Heart right ventricle (tissue), 16 donors: ENCODE data around the gene USP24. TPM values are rescaled to one million over a fixed set of nuclear protein-coding genes. Genes with fewer than 3 reads are reported as not detected.
A peak's percentile ranks its signal among the peaks of the same experiment; 100 is the strongest.

Experiments
- ATAC-seq, 8 donors: fragments of 200-7000 bp; cut with Tn5 transposase; one replicate each; pipeline ENCODE4 v1.9.1; 2020; ENCODE audit warnings: mild to moderate bottlenecking in 8 of 8, moderate library complexity in 8 of 8, moderate number of reproducible peaks in 1 of 8
- DNase-seq, 2 donors: peaks; one replicate each; pipeline ENCODE4 v3.0.0-alpha.2; 2020
- H3K27ac ChIP-seq, 10 donors: fragments of 200-600 bp; sonication (generic) in 2 of 10; one replicate each; pipeline versions ENCODE4 v1.5.0 to v1.8.0; 2020 to 2022; ENCODE audit warnings: mild to moderate bottlenecking in 3 of 10
- H3K27me3 ChIP-seq, 7 donors: fragments of 200-600 bp; one replicate each; pipeline ENCODE4 v1.8.0; 2021 to 2022; ENCODE audit warnings: mild to moderate bottlenecking in 2 of 7
- H3K36me3 ChIP-seq, 9 donors: fragments of 200-600 bp; sonication (generic) in 1 of 9; one replicate each; pipeline versions ENCODE4 v1.5.0 to v1.8.0; 2020 to 2022; ENCODE audit warnings: mild to moderate bottlenecking in 2 of 9
- H3K4me1 ChIP-seq, 9 donors: fragments of 200-600 bp; sonication (generic) in 1 of 9; one replicate each; pipeline versions ENCODE4 v1.5.0 to v1.8.0; 2020 to 2022; ENCODE audit warnings: mild to moderate bottlenecking in 4 of 9
- H3K4me3 ChIP-seq, 10 donors: fragments of 200-600 bp; sonication (generic) in 2 of 10; one replicate each; pipeline versions ENCODE4 v1.5.0 to v1.8.0; 2020 to 2022; ENCODE audit warnings: mild to moderate bottlenecking in 7 of 10, moderate library complexity in 2 of 10
- H3K9me3 ChIP-seq, 11 donors: fragments of 200-600 bp in 10 of 11; sonication (generic) in 2 of 11; one replicate each; pipeline versions ENCODE4 v1.5.0 to v1.8.0; 2013 to 2022; ENCODE audit warnings: mild to moderate bottlenecking in 2 of 11, control low read depth in 1 of 11, moderate library complexity in 1 of 11
- CTCF ChIP-seq, 9 donors: fragments of 200-600 bp; sonication (generic) in 2 of 9; IDR thresholded peaks; one replicate each; pipeline versions ENCODE4 v1.5.0 to v1.8.0; 2021 to 2022; ENCODE audit warnings: antibody characterized with exemption in 9 of 9, mild to moderate bottlenecking in 5 of 9, moderate library complexity in 1 of 9
- WGBS, 2 donors: extraction: QIAGEN DNeasy Blood & Tissue Kit; methylation state at CpG; one replicate each; pipeline ENCODE4 v1.1.7; 2013; ENCODE audit warnings: inconsistent platforms in 1 of 2; 5-methylcytosine and 5-hydroxymethylcytosine counted together
- intact Hi-C, 10 donors: fragments of 100-400 bp; cut with DNase I; formaldehyde crosslinking; loops; one replicate each; pipeline versions ENCODE4 v1.11.1 to v1.14.2; 2022
- polyA plus RNA-seq, 2 donors: library from polyadenylated mRNA; stranded (reverse); fragments of 200-250 nt; gene quantifications; one replicate each; pipeline ENCODE4 v1.2.3, GENCODE V29; 2013
- total RNA-seq, 10 donors: library from RNA; stranded (reverse); fragmentation: NEBNext Ultra II Directional in 3 of 10; extraction: Animal tissue kit (Norgen Biotek cat#: 25700) in 3 of 10; gene quantifications; one replicate each; pipeline versions ENCODE4 v1.2.1 to v1.2.4, GENCODE V29; 2021 to 2023
- donor health status: Arrhythmogenic right ventricular cardiomyopathy.
- donor health status: ischemic (EF 13 %, LVEDD 7.1; RV severe dilation, severe dysfunction).
- donor health status: healthy with polysubstance abuse.
- donor health status: DM: no; HTN: yes; CAD: no.
- donor health status: DM: no; HTN: no; CAD: no.
- donor health status: ischemic (EF 25% LVEDD 6.9; RV normal size, moderate dysfunction).
- donor health status: ischemic (EF 25% LVEDD 5.7; RV mildly dilated, moderate dysfunction).
- donor health status: healthy.
- donor health status: DM: yes; HTN: yes; CAD: no.
- donor health status: Ischemic cardiomyopathy.
- donor health status: ischemic (EF 35%, LVEDD 5.7; RV mildly dilated, moderate dysfunction).
- donor health status: nonischemic (EF 11% LVEDD 7.7; RV severe dilation, severe dysfunction).
- donor health status: DM: yes; HTN: yes; CAD: no.
- donor health status: PGD.
- donor health status: ischemic (EF 29% LVEDD 5.4; RV normal size, mild dysfunction).
- donor health status: nonischemic (EF 23%, LVEDD 6.1; RV moderate dilation, normal function).

The USP24 gene
- total and polyA plus RNA-seq, 12 donors = 7.1 to 49.7 (median 41.3) TPM

DNA sequence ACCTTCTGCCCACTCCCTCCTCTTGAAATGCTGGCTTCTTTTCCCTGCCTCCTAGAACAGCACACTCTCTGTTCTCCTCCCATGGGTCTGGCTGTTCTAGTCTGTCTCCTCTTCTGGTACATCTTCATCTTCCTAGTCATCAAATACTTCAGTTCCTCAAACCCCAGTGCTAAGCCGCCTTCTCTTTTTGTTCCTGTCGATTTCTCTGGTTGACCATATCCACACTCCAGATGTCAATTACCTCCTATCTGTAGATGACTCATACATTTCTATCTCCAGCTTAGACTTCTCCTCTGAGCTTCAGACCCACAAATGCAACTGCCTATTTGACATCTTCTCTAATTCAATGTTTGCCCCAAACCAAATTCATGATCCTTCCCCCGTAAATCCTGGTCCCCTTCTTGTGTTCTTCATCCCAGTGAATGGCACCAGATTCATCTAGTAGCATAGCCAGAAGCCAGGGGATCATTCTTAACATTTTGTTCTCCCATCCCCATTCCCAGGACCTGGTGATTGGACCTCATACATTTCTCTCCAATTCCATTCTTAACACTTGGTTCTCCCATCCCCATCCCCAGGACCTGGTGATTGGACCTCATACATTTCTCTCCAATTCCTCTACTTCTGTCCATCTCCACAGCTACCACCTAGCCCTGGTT, 35.9 kb downstream of the USP24 start:
- WGBS, 2 donors = 83 to 85% methylated on average over 3 of the region's 3 CpGs
- H3K4me3 ChIP-seq = no peak overlapping the region
- H3K9me3 ChIP-seq = peaks cover 0 to 13% (median 2%) of the 10 kb centered on the region in 11 donors
- intact Hi-C loops = no loop called here
- no peaks in the 10 kb centered on the region for H3K27me3 ChIP-seq
- no peak for TF ChIP-seq CTCF (IDR thresholded peaks at IDR 0.05)
- H3K36me3 ChIP-seq = peaks cover 0 to 29% (median 0%) of the 10 kb centered on the region in 9 donors
- ATAC-seq = no peak
- H3K4me1 ChIP-seq = peaks cover 0 to 33% (median 17%) of the 10 kb centered on the region in 9 donors
- H3K27ac ChIP-seq = no peak overlapping the region
- no peak for DNase-seq

- Histone ChIP-seq H3K36me3 (peaks cover 0 to 80% (median 10%) of the 10 kb centered on the region in 9 donors), H3K27me3 (no peaks in the 10 kb centered on the region), H3K4me1 (peaks cover 0 to 42% (median 7%) of the 10 kb centered on the region in 9 donors), H3K9me3 (no peaks in the 10 kb centered on the region), H3K27ac (peak overlapping the region in 2 of 10 donors; percentile 21 to 25), H3K4me3 (no peak overlapping the region)
- 76 to 85% methylated on average over 3 of the region's 3 CpGs for WGBS, 2 donors
- intact Hi-C loops = loop anchor here in 2 of 10 donors (5.0 kb wide), 2 partner anchors 35 to 40 kb away; no protein-coding TSS in a partner anchor
- DNase-seq = no peak
- no peak for TF ChIP-seq CTCF (IDR thresholded peaks at IDR 0.05)
- ATAC-seq = no peak
Measured at GRCh38 chr1:55172687-55173086, 42.5 kb downstream of the USP24 start.

DNA sequence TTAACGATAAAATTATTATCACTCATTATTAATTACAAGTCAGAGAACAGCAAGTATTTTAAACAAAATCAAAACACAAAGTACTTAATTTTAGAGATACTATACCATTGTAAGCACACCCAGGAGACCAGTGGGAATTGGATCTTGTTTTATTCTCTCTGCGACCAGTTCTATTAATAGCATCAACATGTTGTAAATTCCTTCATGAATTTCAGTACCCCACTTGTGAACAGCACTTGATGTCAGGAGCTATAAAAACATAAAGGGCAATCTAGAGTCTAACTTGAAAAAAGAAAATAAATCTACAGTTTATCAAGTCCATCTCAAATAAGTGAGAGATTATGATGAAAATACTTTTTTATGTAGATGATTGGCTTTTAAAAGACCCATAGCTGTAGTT, 42.9 kb downstream of the USP24 start:
- Histone ChIP-seq H3K27me3 (no peaks in the 10 kb centered on the region), H3K4me3 (no peak overlapping the region), H3K4me1 (peaks cover 0 to 47% (median 7%) of the 10 kb centered on the region in 9 donors), H3K36me3 (peaks cover 0 to 81% (median 10%) of the 10 kb centered on the region in 9 donors), H3K9me3 (no peaks in the 10 kb centered on the region), H3K27ac (peak overlapping the region in 4 of 10 donors; percentile 15 to 25 (median 20))
- intact Hi-C loops = loop anchor here in 2 of 10 donors (5.0 kb wide), 2 partner anchors 35 to 40 kb away; no protein-coding TSS in a partner anchor
- ATAC-seq (peak in 5 of 8 donors; percentile 44 to 77 (median 68)), DNase-seq (no peak)
- TF ChIP-seq CTCF (IDR thresholded peaks at IDR 0.05) = no peak
- 54 to 59% methylated on average over 2 of the region's 2 CpGs for WGBS, 2 donors

GRCh38 chr1:55171694-55172093, 43.5 kb downstream of the USP24 start:
- peaks cover 0 to 52% (median 11%) of the 10 kb centered on the region in 9 donors for H3K4me1 ChIP-seq
- no peak overlapping the region for H3K4me3 ChIP-seq
- no peaks in the 10 kb centered on the region for H3K9me3 ChIP-seq
- H3K27ac ChIP-seq = peak overlapping the region in 3 of 10 donors; percentile 15 to 25 (median 18)
- peaks cover 0 to 81% (median 10%) of the 10 kb centered on the region in 9 donors for H3K36me3 ChIP-seq
- no peak for TF ChIP-seq CTCF (IDR thresholded peaks at IDR 0.05)
- WGBS, 2 donors = 90% methylated on average over 3 of the region's 3 CpGs
- intact Hi-C loops = loop anchor here in 2 of 10 donors (5.0 kb wide), 2 partner anchors 36 to 41 kb away; no protein-coding TSS in a partner anchor
- no peaks in the 10 kb centered on the region for H3K27me3 ChIP-seq
- ATAC-seq = no peak
- DNase-seq = no peak
